ENCODE measurements around the gene CDCP2.

CDCP2 gene

GRCh38 chr1:54136269-54136896 is 16.4 kb downstream of the CDCP2 start:
- Histone ChIP-seq H3K4me1 (ENCODE audit: control insufficient read depth, insufficient read depth, low read length, poor library complexity, severe bottlenecking) (peaks cover 30% of the 10 kb centered on the region), H3K9me3 (ENCODE audit: control insufficient read depth, low read length) (peaks cover 4% of the 10 kb centered on the region), H3K4me3 (ENCODE audit: extremely low read depth, insufficient read depth, low read length, poor library complexity, severe bottlenecking) (no peak overlapping the region), H3K36me3 (ENCODE audit: control insufficient read depth, insufficient read depth, low read length) (no peaks in the 10 kb centered on the region), H3K27ac (ENCODE audit: low read depth, low read length, severe bottlenecking) (peak overlapping the region; percentile 95)
- 75 to 77% methylated on average over 13 to 16 of the region's 17 CpGs for WGBS, 2 experiments (ENCODE audit: insufficient coverage in 2 of 2)

- H3K4me1 ChIP-seq (ENCODE audit: control insufficient read depth, insufficient read depth, low read length, poor library complexity, severe bottlenecking): peaks cover 30% of the 10 kb centered on the region
- WGBS, 2 experiments (ENCODE audit: insufficient coverage in 2 of 2): 54 to 57% methylated on average over 1 to 2 of the region's 5 CpGs
- no peak overlapping the region for H3K4me3 ChIP-seq (ENCODE audit: extremely low read depth, insufficient read depth, low read length, poor library complexity, severe bottlenecking)
- peak overlapping the region; percentile 95 for H3K27ac ChIP-seq (ENCODE audit: low read depth, low read length, severe bottlenecking)
- no peaks in the 10 kb centered on the region for H3K36me3 ChIP-seq (ENCODE audit: control insufficient read depth, insufficient read depth, low read length)
- peaks cover 4% of the 10 kb centered on the region for H3K9me3 ChIP-seq (ENCODE audit: control insufficient read depth, low read length)
These were observed 17.2 kb downstream of the CDCP2 start for GRCh38 chr1:54135436-54136120.

- Histone ChIP-seq H3K27ac (ENCODE audit: low read depth, low read length, severe bottlenecking) (no peak overlapping the region), H3K9me3 (ENCODE audit: control insufficient read depth, low read length) (peaks cover 3% of the 10 kb centered on the region)
- WGBS, 2 experiments (ENCODE audit: insufficient coverage in 2 of 2): 83 to 90% methylated on average over 5 of the region's 6 CpGs
These were observed 18.5 kb downstream of the CDCP2 start for GRCh38 chr1:54134295-54134694.

GRCh38 chr1:54132495-54132894 is 20.3 kb downstream of the CDCP2 start:
- Histone ChIP-seq H3K9me3 (ENCODE audit: control insufficient read depth, low read length) (no peaks in the 10 kb centered on the region), H3K36me3 (ENCODE audit: control insufficient read depth, insufficient read depth, low read length) (no peaks in the 10 kb centered on the region), H3K27ac (ENCODE audit: low read depth, low read length, severe bottlenecking) (no peak overlapping the region), H3K4me3 (ENCODE audit: extremely low read depth, insufficient read depth, low read length, poor library complexity, severe bottlenecking) (no peak overlapping the region), H3K4me1 (ENCODE audit: control insufficient read depth, insufficient read depth, low read length, poor library complexity, severe bottlenecking) (peaks cover 26% of the 10 kb centered on the region)
- WGBS, 2 experiments (ENCODE audit: insufficient coverage in 2 of 2): 78 to 100% methylated on average over 1 of the region's 2 CpGs

More at GRCh38 chr1:54134295-54134694, 18.5 kb downstream of the CDCP2 start:
- Histone ChIP-seq H3K36me3 (ENCODE audit: control insufficient read depth, insufficient read depth, low read length) (no peaks in the 10 kb centered on the region), H3K4me3 (ENCODE audit: extremely low read depth, insufficient read depth, low read length, poor library complexity, severe bottlenecking) (no peak overlapping the region), H3K4me1 (ENCODE audit: control insufficient read depth, insufficient read depth, low read length, poor library complexity, severe bottlenecking) (peaks cover 31% of the 10 kb centered on the region)

GRCh38 chr1:54131419-54131818 is 21.4 kb downstream of the CDCP2 start:
- H3K9me3 ChIP-seq (ENCODE audit: control insufficient read depth, low read length): no peaks in the 10 kb centered on the region
- no peak overlapping the region for H3K4me3 ChIP-seq (ENCODE audit: extremely low read depth, insufficient read depth, low read length, poor library complexity, severe bottlenecking)
- H3K36me3 ChIP-seq (ENCODE audit: control insufficient read depth, insufficient read depth, low read length): no peaks in the 10 kb centered on the region
- 77 to 86% methylated on average over 1 of the region's 2 CpGs for WGBS, 2 experiments (ENCODE audit: insufficient coverage in 2 of 2)
- H3K27ac ChIP-seq (ENCODE audit: low read depth, low read length, severe bottlenecking): no peak overlapping the region
- peaks cover 16% of the 10 kb centered on the region for H3K4me1 ChIP-seq (ENCODE audit: control insufficient read depth, insufficient read depth, low read length, poor library complexity, severe bottlenecking)

GRCh38 chr1:54129858-54130257 is 22.9 kb downstream of the CDCP2 start:
- WGBS, 2 experiments (ENCODE audit: insufficient coverage in 2 of 2): 85 to 94% methylated on average over 2 of the region's 2 CpGs
- Histone ChIP-seq H3K9me3 (ENCODE audit: control insufficient read depth, low read length) (no peaks in the 10 kb centered on the region), H3K4me3 (ENCODE audit: extremely low read depth, insufficient read depth, low read length, poor library complexity, severe bottlenecking) (no peak overlapping the region), H3K36me3 (ENCODE audit: control insufficient read depth, insufficient read depth, low read length) (no peaks in the 10 kb centered on the region), H3K27ac (ENCODE audit: low read depth, low read length, severe bottlenecking) (no peak overlapping the region), H3K4me1 (ENCODE audit: control insufficient read depth, insufficient read depth, low read length, poor library complexity, severe bottlenecking) (peaks cover 4% of the 10 kb centered on the region)

GRCh38 chr1:54127594-54128300 is 25.1 kb downstream of the CDCP2 start:
- Histone ChIP-seq H3K36me3 (ENCODE audit: control insufficient read depth, insufficient read depth, low read length) (no peaks in the 10 kb centered on the region), H3K4me1 (ENCODE audit: control insufficient read depth, insufficient read depth, low read length, poor library complexity, severe bottlenecking) (peaks cover 4% of the 10 kb centered on the region), H3K4me3 (ENCODE audit: extremely low read depth, insufficient read depth, low read length, poor library complexity, severe bottlenecking) (no peak overlapping the region), H3K9me3 (ENCODE audit: control insufficient read depth, low read length) (no peaks in the 10 kb centered on the region), H3K27ac (ENCODE audit: low read depth, low read length, severe bottlenecking) (no peak overlapping the region)
- 82 to 92% methylated on average over 6 to 7 of the region's 7 CpGs for WGBS, 2 experiments (ENCODE audit: insufficient coverage in 2 of 2)

GRCh38 chr1:54126271-54126815 is 26.5 kb downstream of the CDCP2 start:
- Histone ChIP-seq H3K4me1 (ENCODE audit: control insufficient read depth, insufficient read depth, low read length, poor library complexity, severe bottlenecking) (peaks cover 10% of the 10 kb centered on the region), H3K36me3 (ENCODE audit: control insufficient read depth, insufficient read depth, low read length) (no peaks in the 10 kb centered on the region), H3K27ac (ENCODE audit: low read depth, low read length, severe bottlenecking) (no peak overlapping the region), H3K4me3 (ENCODE audit: extremely low read depth, insufficient read depth, low read length, poor library complexity, severe bottlenecking) (no peak overlapping the region), H3K9me3 (ENCODE audit: control insufficient read depth, low read length) (no peaks in the 10 kb centered on the region)
- WGBS, 2 experiments (ENCODE audit: insufficient coverage in 2 of 2): 100% methylated on average over 1 to 2 of the region's 3 CpGs

- H3K9me3 ChIP-seq (ENCODE audit: control insufficient read depth, low read length): no peaks in the 10 kb centered on the region
- no peak overlapping the region for H3K4me3 ChIP-seq (ENCODE audit: extremely low read depth, insufficient read depth, low read length, poor library complexity, severe bottlenecking)
- WGBS, 2 experiments (ENCODE audit: insufficient coverage in 2 of 2): 89 to 91% methylated on average over 6 to 7 of the region's 8 CpGs
- peaks cover 10% of the 10 kb centered on the region for H3K4me1 ChIP-seq (ENCODE audit: control insufficient read depth, insufficient read depth, low read length, poor library complexity, severe bottlenecking)
- no peak overlapping the region for H3K27ac ChIP-seq (ENCODE audit: low read depth, low read length, severe bottlenecking)
- no peaks in the 10 kb centered on the region for H3K36me3 ChIP-seq (ENCODE audit: control insufficient read depth, insufficient read depth, low read length)
These were observed 27.3 kb downstream of the CDCP2 start for GRCh38 chr1:54125386-54126070.

GRCh38 chr1:54124906-54125305 is 27.9 kb downstream of the CDCP2 start:
- Histone ChIP-seq H3K36me3 (ENCODE audit: control insufficient read depth, insufficient read depth, low read length) (no peaks in the 10 kb centered on the region), H3K27ac (ENCODE audit: low read depth, low read length, severe bottlenecking) (no peak overlapping the region), H3K9me3 (ENCODE audit: control insufficient read depth, low read length) (no peaks in the 10 kb centered on the region), H3K4me3 (ENCODE audit: extremely low read depth, insufficient read depth, low read length, poor library complexity, severe bottlenecking) (no peak overlapping the region), H3K4me1 (ENCODE audit: control insufficient read depth, insufficient read depth, low read length, poor library complexity, severe bottlenecking) (peaks cover 10% of the 10 kb centered on the region)
- 91 to 94% methylated on average over 5 to 7 of the region's 7 CpGs for WGBS, 2 experiments (ENCODE audit: insufficient coverage in 2 of 2)
